Measurements from ENCODE around the gene RFC4.

GRCh38 chr3:186760897-186761447 lies 45.3 kb downstream of the RFC4 start:
- no peak for TF ChIP-seq CTCF (IDR thresholded peaks at IDR 0.05)
- TF ChIP-seq POLR2A (IDR thresholded peaks at IDR 0.05) = no peak

All from tibial nerve (tissue), 3 donors.